Stimulated activated CD4-positive, alpha-beta T cell treated with anti-CD3 and anti-CD28 coated beads, Interleukin-1b, Interleukin-23, amount 100 ng/mL, for 48 hours (primary cell): ENCODE measurements around the gene RAPGEF1.

ENCODE experiments used
- DNase-seq: peaks from one replicate; pipeline ENCODE4 v3.0.0-alpha.2; 2020

The RAPGEF1 gene

DNA sequence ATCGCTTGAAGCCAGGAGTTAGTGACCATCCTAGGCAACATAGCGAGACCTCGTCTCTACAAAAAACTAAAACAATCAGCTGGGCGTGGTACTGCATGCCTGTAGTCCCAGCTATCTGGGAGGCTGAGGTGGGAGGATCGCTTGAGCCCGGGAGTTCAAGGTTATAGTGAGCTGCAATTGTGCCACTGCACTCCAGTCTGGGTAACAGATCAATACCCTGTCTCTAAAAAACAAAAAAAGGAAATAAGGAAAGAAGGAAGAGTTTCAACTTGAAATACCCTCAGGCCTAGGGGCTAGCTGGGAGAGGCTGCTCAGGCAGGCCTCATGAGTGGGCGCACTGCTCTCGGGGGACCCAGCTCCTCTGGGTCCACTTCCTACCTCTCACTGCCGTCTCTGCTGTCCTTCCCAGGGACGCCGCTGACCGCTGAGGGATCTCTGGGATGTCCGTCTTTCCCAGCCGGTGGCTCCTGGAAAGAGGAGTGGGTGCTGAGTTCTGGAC is 138.1 kb downstream of the RAPGEF1 start:
- no peak for DNase-seq

GRCh38 chr9:131598121-131598520 is 141.8 kb downstream of the RAPGEF1 start:
- DNase-seq, result no peak

- DNase-seq, result no peak
Measured at GRCh38 chr9:131597246-131597645, 142.6 kb downstream of the RAPGEF1 start.

DNA sequence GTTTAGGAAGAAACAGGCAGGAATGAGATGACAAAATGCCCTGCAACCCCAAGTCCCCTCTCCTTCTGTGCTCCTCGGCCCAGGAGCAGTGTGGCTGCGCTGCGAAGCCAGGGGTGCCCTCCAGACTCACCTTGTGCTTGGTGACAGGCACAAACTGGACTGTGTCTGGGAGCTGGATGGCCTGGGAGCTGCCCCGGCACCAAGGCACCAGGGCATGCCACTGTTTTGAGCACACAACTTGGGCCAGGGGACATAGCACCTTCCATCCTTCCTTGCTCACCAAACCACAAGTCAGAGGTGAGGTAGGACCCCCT is 143.5 kb downstream of the RAPGEF1 start:
- no peak for DNase-seq

DNA sequence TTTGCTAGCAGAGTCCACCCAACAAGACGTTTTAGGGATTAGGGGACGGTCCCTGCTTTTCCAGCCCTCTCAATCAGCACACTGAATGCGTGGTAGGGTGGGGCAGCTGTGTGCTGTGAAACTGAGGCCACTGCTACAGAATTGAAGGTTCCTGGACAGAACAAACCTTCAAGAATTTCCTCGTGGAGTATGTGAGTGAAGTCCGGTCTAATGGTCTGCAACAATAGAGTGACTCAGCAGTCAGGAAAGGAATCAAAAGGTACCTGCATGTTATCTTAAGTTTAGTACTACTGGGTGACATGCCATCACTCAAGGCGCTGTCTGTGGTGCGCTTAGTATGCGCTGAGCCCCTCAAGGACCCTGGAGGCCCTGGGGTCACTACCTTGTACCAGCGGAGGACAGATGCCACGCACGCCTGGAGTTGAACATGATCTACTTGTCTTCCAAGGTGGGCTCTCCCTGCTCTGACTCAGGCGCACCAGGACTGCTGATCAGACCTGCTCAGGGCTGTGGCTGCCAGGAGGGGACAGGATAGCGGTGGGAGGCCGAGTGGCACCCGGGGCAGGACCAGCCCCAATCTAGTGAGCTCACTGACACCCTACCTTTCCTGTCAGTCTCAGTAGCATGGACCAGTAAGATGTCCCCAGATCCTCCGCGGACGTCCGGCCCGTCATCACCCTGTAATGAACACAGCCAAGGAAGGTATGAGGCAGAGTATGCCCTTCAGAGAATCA is 144.0 kb downstream of the RAPGEF1 start:
- no peak for DNase-seq

DNA sequence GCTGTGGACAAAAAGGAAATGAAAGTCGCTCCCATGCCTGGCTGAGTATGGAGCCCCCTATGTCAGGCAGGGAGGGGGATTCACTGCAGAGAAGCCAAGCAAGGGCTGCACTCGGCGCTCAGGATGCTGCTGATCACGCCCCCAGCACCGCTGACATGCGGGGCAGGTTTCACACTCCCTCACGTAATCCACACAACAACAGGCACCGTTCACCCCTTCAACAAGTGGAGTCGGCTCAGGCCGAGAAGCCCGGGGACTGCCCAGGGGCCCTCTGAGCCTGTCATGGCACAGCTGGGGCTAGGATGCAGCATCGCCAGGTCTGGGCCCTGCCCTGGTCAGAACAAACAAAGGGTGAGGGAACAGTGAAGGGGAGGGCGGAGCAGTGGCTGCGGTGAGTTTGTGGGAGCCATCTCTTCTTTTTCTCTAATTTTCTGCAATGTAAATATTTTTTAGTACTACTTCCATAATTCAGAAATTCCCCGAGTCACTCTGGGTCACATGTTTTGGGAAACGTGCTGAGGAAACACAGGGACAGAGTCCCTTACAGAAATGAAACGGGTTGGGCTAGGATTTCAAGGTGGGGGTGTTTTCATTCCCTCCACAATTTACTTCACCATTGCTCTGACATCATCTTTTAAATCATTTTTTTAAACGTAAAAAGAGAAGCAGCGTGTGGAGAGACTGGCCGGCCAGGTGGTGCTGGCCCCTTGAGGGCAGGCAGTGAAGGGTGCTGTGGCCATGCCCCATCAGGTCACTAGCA is 144.8 kb downstream of the RAPGEF1 start:
- no peak for DNase-seq

- no peak for DNase-seq
Measured at GRCh38 chr9:131593936-131594665, 145.8 kb downstream of the RAPGEF1 start.

DNA sequence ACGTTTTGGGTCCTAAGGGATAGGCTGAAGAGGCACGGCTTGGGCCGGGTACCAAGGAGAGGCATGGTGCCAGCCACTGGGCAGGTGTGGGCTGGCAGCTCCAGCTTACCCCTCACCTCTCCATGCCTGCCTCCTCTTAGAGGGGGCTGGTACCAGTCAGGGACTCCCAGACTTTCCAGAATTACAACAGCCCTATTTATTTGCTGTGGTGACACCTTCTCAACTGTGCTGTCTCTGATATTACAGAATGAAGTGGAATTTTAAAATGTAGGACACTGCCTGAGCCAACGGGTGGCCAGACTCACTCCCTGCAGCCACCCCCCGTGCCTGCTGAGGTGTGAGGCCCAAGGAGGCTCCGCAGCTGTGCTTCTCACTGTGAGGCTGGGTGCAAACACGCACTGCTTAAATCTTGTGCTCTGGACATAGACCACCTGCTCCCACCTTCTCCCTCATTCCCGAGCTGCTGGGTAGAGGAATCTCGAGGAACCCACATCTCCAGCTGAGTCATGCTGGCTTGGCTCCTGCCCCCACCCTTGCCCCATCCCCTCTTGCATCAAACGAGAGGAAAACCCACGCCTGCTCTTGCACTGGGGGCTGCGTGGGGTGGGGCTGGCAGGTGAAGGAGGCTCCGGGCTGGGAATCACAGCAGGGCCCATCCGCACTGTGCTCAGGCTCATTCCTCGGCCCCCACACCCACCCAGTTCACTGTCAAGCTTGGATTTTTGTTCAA is 146.6 kb downstream of the RAPGEF1 start:
- DNase-seq, result no peak

DNA sequence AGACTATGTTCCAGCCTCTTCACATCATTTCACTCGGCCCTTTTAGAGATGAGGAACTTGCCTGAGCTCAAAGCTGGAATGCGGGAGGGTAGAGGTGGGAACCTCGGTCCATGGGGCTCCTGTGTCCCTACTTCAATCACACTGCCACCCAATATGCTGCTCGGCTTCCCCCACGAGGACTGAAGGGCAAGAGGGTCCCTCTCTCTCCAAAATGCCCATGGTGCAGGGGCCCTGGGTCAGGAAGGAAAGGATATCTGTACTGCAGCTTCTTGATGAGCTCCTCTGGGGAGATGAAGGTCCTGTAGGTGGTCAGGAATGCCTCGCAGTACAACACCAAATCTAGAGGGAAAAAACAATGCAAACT is 148.0 kb downstream of the RAPGEF1 start:
- DNase-seq, result no peak

GRCh38 chr9:131590907-131591844 is 148.7 kb downstream of the RAPGEF1 start:
- peak; percentile 74 for DNase-seq

- DNase-seq, result no peak
Measured at GRCh38 chr9:131590449-131590848, 149.4 kb downstream of the RAPGEF1 start.

- DNase-seq, result no peak
Measured at GRCh38 chr9:131589993-131590392, 149.9 kb downstream of the RAPGEF1 start.

DNA sequence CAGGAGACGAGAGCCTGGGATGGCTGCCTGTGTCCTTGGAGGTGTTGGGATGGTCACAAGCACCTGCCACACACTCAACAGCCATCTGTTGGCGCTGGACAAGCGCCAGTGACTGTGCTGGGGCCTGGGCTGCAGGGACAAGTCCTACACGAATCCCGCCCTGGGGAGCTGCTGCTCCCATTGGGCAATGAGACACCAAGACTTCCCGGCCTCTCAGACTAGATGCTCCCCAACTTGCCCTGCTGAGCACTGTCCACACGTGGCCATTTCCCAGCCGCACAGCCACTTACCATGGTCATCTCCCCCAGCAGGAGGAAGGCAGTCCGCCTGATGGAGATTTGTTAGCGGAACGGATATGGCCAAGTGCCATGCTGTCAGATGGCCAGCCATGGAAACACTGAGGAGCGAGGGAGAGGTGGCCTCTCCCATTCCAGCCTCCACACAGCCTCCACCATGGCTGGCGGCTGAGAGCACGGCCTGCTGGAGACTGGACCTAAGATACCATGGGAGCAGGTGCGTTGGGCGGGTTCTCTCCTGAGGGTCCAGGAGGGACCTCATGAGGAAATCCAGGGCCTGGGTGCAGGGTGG is 150.7 kb downstream of the RAPGEF1 start:
- no peak for DNase-seq

GRCh38 chr9:131588396-131588795 is 151.5 kb downstream of the RAPGEF1 start:
- no peak for DNase-seq

DNA sequence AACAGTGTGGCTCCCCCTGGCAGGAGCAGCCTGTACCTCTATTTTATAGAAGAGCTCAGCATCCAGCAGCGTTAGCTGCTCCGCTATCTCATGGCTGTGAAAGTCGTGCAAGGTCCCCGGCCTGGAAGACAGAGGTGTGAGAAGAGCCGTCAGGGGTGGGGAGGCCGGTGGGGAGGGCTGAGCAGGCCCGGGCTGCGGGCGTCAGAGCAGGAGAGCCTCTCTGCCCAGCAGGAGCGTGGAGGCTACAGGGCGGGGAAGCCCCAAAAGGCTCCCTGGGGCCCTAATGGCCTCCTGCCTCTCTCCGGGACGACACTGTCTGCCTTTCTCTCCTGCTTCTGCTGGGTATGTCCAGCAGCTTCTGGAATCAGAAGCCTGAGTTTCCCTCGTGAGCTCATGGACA is 152.0 kb downstream of the RAPGEF1 start:
- no peak for DNase-seq

GRCh38 chr9:131587331-131587730 is 152.5 kb downstream of the RAPGEF1 start:
- no peak for DNase-seq

- DNase-seq, result peak; percentile 35
Measured at GRCh38 chr9:131585375-131585774, 154.5 kb downstream of the RAPGEF1 start.

- DNase-seq, result no peak
Measured at GRCh38 chr9:131584858-131585257, 155.0 kb downstream of the RAPGEF1 start.

- no peak for DNase-seq
Measured at GRCh38 chr9:131583836-131584555, 155.9 kb downstream of the RAPGEF1 start.

DNA sequence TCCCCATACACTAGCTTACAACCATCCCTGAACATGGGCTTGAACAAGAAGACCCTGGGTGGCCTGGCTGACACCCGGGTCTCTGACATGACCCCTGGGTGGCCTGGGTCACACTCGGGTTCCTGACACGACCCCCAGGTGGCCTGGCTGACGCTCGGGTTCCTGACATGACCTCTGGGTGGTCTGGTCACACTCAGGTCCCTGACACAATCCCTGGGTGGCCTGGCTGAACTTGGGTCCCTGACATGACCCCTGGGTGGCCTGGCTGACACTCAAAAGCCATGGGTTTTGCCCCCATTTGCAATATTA is 156.6 kb downstream of the RAPGEF1 start:
- DNase-seq, result no peak
